Activated CD8-positive, alpha-beta memory T cell treated with anti-CD3 and anti-CD28 coated beads for 1 hour (primary cell): Measurements from ENCODE around the gene SULT1A1.
"Not testable (repeated sequence)": the region's sequence is repeated elsewhere in the genome, so short reads cannot be mapped to it uniquely, and the experiment has no call there.

Source experiments
- DNase-seq, 2 donors: peaks; one replicate each; pipeline ENCODE4 v3.0.0-alpha.2; 2020; ENCODE audit warnings: low read depth in 1 of 2; ENCODE audit errors: extremely low read depth in 1 of 2

SULT1A1 gene

GRCh38 chr16:28609631-28610594, at the start of gene SULT1A1:
TSS of gene SULT1A1 (minus strand) at chr16:28610044. CDS start at chr16:28608855, 1,189 bp downstream.
- DNase-seq: no peak

DNA sequence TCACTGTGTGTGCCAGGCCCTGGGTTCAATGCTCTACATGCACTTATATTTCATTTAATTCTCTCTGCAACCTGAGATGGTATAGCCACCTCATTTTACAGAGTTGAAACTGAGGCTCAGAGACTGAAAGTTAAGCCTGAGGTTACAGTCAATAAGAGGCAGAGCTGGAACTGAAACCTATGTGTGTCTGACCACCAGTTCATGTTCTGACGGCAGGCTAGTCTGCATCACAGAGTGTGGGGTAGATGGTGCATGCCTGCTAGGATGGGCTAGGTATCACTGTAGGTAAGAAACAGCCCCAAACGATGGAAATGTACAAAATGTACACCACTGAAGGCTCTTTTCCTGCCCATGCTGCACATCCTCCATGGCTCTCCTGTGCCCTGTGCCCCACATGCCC, 30.1 kb upstream of the SULT1A1 start:
- not testable (repeated sequence) for DNase-seq

DNA sequence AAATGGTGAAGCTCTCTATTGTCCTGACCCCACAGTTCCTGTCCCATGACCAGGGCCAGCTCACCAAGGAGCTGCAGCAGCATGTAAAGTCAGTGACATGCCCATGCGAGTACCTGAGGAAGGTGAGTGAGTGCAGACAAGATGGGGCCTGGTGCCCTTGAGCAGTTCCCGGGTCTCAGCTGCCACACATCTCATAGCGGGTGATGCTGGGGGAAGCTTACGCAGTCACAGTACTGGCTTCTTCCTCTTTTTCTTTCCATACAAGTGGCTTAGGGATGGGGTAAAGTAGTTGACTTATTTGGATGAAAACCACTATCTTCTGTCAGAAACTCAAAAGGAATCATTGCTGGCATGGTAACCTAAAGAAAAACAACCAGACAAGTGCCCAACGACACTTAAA, 28.5 kb upstream of the SULT1A1 start:
- DNase-seq: not testable (repeated sequence)

DNA sequence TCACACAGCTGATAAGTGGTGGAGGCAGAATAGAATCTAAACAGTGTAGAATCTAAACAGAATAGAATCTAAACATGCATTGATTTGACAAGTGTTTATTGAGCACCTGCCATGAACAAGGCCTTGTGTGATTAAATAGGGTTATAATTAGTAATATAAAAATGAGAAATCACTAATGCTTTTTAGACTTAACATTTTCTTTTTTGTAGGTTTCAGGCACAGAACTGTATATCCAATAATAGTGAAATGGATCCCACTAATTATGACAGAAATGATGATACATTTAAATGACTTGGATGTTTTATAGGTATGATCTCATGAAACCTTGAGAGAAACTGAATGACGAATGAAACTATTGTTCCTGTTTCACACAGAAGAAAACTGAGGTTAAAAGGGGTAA, 27.9 kb upstream of the SULT1A1 start, which contains the start of gene NPIPB8:
Gene NPIPB8 (plus strand): TSS at position 301 of the 400 bp plus-strand sequence. CDS start 296 bp downstream, outside the sequence.
- DNase-seq: not testable (repeated sequence)

DNA sequence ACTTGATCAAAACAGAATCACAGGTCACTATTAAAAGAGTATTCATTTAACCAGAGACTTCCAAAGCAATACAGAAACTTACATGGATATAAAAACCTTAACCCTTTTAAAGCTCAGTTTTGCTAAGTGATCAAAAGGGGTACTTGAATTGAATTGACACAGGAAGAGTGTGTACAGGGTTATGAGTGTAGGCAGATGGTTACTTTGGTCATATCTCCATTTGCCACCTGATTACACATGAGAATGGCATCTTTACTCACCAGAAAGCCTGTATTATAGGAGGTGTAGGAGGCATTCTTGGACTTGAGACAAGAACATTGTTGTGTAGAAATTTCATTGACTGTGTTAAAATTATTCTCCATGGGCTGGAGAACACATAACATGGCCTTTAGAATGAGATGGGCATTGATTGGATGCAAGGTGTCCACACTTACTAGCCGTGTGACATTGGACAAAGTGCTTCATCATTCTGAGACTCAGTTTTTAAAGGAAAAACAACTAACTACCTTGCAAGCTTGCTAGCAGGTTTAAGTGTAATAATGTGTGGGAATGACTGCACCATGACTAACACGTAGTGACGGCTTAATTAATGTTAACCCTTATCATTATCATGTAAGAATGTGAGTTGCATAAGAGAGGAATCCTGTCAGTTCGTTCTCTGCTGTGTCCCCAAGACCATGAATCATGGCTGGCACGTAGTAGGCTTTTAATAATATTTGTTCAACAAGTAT, 26.4 kb upstream of the SULT1A1 start:
- not testable (repeated sequence) for DNase-seq

DNA sequence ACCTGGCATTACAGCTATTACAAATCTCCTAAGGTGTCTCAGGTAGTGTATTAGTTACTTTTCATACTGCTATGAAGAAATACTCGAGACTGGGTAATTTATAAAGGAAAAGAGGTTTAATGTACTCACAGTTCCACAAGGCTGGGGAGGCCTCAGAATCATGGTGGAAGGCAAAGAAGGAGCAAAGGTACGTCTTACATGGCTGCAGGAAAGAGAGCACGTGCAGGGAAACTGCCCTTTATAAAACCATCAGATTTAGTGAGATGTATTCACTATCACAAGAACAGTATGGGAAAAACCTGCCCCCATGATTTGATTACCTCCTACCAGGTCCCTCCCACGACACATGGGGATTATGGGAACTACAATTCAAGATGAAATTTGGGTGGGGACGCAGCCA, 21.1 kb upstream of the SULT1A1 start:
- not testable (repeated sequence) for DNase-seq

DNA sequence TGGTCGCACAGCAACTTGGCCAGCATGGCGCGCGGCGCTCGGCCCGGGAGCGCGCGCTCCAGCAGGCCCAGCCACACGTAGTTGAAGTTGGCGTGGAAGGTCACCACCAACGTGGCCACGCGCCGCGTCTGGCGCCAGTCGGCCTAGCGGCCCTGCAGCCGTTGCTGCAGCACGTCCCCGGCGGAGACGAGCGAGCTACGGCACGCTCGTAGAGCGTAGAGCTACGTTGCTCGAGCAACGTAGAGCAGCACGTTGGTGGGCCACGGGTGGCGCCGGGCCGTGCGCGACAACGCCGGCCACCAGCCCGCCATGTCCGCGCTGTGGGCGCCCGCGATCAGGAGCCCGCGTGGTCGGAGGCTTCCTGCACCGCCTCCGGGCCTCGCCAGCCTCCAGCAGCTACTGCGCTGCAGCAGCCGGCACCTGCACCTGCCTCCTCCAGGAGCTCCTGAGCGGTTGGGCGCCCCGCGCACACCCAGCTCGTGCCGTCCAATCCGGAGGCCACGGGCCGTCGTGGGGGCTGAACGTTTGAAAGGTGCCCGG, 13.4 kb upstream of the SULT1A1 start:
- DNase-seq: peak; percentile 21 to 37

DNA sequence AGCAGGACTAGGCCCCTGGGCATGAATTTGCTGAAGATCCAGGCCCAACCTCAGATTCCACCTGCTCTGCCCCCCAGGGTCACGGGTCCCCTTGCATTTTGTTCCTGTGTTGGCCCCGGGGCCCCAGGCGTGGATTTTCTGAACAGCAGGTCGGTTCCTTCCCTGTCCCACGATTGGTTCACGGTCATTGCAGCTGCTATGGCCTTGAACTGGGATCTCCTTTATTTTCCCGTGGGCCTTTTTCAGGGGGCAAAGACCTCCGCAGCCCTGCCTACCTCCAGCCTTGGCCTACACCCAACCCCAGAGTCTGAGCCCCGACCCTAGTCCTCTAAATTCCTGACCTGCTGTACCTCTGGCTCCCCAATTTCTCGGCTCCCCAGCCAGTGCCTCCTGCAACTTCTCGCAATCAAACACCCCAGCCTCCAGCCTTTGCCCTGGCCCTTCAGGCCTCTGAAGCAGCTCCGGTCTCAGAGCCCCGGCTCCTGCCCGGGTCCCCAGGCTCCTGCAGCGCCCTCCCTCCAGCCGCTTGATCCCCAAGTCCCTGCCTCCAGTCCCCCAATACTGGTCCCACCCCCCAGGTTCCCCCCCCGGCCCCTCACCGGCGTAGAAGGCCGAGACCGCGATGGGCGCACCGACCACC, 12.8 kb upstream of the SULT1A1 start:
- DNase-seq: not testable (repeated sequence)

- DNase-seq: no peak
Observed at GRCh38 chr16:28621481-28622155, 11.8 kb upstream of the SULT1A1 start.

GRCh38 chr16:28620316-28620715, 10.5 kb upstream of the SULT1A1 start:
- DNase-seq: not testable (repeated sequence)

DNA sequence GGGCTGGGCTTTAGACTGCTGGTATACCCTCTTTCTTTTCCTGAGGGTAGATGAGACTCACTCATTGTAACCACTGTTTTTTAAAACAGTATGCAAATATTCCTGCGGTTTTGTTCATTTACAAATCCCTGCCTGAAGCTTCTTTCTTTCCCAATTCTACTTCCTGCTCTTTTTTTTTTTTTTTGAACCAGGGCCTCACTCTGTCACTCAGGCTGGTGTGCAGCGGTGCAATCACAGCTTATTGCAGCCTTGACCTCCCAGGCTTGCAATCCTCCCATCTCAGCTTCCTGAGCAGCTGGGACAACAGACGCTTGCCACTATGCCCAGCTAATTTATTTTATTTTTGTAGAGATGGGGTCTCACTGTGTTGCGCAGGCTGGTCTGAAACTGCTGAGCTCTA, 8.0 kb upstream of the SULT1A1 start:
- no peak for DNase-seq

DNA sequence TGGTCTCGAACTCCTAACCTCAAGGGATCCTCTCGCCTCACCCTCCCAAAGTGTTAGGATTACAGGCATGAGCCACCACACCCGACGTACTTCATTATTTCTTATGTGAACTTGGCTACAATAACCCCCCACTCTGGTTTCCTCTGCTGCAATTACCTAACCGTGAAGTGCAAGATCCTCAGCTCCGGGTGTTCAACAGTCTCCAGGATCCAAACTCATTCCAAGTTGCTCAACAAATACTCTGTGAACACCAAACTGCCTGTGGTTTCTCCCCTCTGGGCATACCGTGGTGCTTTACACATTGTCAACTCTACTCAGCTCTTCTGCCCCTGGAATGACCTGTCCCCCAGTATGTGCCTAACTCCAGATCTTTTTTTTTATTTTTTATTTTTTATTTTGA, 6.8 kb upstream of the SULT1A1 start:
- no peak for DNase-seq

DNA sequence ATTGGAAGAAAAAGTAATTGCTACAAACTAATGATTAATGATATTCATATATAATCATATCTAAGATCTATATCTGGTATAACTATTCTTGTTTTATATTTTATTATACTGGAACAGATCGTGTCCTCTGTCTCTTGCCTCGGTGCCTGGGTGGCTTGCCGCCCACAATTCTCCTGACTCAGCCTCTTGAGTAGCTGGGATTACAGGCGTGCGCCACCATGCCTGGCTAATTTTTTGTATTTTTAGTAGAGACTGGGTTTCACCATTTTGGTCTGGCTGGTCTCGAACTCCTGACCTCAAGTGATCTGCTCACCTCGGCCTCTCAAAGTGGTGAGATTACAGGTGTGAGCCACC, 6.4 kb upstream of the SULT1A1 start:
- not testable (repeated sequence) for DNase-seq

DNA sequence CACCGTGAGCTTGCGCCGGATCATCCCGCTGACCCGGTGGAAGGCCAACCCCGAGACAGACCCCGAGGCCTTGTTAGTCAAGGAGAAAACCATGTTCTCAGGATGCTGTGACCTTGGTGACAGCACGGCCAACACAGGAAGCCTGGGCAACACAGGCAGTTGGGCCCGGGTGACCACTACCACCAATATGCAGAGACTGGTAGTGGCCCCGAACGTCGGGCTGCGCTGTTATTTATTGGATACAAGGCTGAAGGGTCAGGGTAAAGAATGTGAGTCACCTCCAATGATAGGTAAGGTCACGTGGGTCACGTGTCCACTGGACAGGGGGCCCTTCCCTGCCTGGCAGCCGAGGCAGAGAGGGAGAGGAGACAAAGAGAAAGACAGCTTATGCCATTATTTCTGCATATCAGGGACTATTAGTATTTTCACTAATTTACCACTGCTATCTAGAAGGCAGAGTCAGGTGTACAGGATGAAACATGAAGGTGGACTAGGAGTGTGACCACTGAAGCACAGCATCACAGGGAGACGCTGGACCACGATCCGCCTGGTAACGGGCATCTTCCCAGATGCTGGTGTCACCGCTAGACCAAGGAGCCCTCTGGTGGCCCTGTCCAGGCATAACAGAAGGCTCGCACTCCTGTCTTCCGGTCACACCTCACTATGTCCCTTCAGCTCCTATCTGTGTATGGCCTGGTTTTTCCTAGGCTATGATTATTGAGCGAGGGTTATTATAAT, 5.8 kb upstream of the SULT1A1 start:
- not testable (repeated sequence) for DNase-seq

DNA sequence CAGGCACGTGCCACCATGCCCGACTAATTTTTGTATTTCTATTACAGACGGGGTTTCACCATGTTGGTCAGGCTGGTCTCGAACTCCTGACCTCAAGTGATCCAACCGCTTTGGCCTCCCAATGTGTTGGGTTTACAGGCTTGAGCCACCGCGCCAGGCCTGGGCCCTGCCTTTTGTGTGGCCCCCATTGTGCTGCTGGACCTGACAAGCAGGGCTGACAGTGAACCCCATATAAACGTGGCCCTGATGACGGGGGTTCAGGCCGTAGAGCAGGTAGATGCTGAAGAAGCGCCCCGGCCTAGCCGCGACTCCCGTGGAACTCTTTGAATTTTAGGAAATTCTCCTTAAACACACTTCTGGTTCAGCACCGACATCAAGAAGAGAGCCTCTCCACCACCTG, 4.7 kb upstream of the SULT1A1 start:
- not testable (repeated sequence) for DNase-seq

- DNase-seq: not testable (repeated sequence)
Observed at GRCh38 chr16:28613912-28614311, 4.1 kb upstream of the SULT1A1 start.

GRCh38 chr16:28612359-28613280, 2.8 kb upstream of the SULT1A1 start:
- not testable (repeated sequence) for DNase-seq

DNA sequence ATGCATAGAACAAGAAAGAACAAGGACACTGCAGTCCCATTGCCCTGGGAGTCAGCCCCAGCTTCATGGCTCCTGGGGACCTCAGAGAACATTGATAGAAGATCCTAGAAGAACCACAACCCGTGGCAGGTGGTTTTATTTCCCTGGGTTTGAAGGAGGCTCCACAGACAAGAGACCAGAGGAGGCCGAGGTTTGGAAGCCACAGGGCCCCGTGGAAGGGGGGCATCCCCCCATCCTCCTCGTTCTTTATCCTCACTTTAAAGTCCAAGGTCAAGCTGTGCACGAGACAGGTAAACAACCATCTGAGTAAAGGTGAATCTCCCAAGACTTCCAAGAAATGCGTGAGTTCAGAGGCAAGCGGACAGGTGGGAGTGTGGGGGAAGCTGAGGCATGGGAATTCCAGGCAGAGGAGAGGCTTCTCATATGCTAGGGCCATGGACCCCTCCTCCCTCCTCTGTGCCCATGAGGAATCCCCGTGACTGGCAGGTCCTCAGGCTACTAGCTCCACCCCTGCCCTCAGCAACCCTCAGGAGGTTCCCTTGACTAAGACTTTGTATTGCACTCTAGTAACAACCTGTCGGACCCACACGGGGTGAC, 849 bp upstream of the SULT1A1 start:
- no peak for DNase-seq
